GM12878 (cell line): ENCODE data around the gene NHERF1. TPM values are rescaled to one million over a fixed set of nuclear protein-coding genes. Genes with fewer than 3 reads are reported as not detected.
A peak's percentile ranks its signal among the peaks of the same experiment; 100 is the strongest.

Experiments
- FOXK2 ChIP-seq: fragments of 450-650 bp; IDR thresholded peaks from 2 replicates; pipeline ENCODE4 v1.6.1; 2017; ENCODE audit warnings: mild to moderate bottlenecking, moderate library complexity
- IRF4 ChIP-seq: IDR thresholded peaks from 2 replicates; pipeline ENCODE4 v1.6.1; 2011; ENCODE audit warnings: low read depth, low read length
- POLR2AphosphoS2 ChIP-seq: IDR thresholded peaks from 2 replicates; pipeline ENCODE4 v1.6.1; 2011; ENCODE audit warnings: low read depth, mild to moderate bottlenecking, low read length, improper control_type of control experiment, moderate library complexity
- YY1 ChIP-seq: IDR thresholded peaks from 2 replicates; pipeline ENCODE4 v1.6.1; 2011; ENCODE audit warnings: low read depth, mild to moderate bottlenecking, low read length
- polyA plus RNA-seq, 11 experiments: library from polyadenylated mRNA; depleted of rRNA in 4 of 11; unstranded in 6 of 11; stranded (reverse) in 5 of 11; fragments of >200 nt; fragmentation: Nextera tagmentation in 4 of 11; fragmentation: Illumina TruSeq in 1 of 11; extraction: Ambion mirVana in 4 of 11; extraction: Trizol in 1 of 11; gene quantifications; 1 replicate in 1 of 11; 2 replicates in 10 of 11; pipeline versions ENCODE4 v1.2.1 to v1.2.3, GENCODE V29; 2011 to 2016; ENCODE audit warnings: inconsistent platforms in 2 of 11, missing spikeins in 2 of 11, low read depth in 1 of 11
- total RNA-seq, 4 experiments: library from RNA; depleted of rRNA in 3 of 4; stranded (reverse); fragments of >200 nt in 3 of 4; fragmentation: Illumina TruSeq in 1 of 4; extraction: Trizol in 1 of 4; gene quantifications; 2 replicates each; pipeline versions ENCODE4 v1.2.1 to v1.2.3, GENCODE V29; 2013 to 2021
- TF ChIP-seq, protein P1 (sequence below), 3 experiments: IDR thresholded peaks in 2 of 3; conservative IDR thresholded peaks in 1 of 3; 2 replicates each; pipeline ENCODE4 v1.5.1; 2011; ENCODE audit warnings: low read depth in 3 of 3, low read length in 3 of 3, mild to moderate bottlenecking in 3 of 3, control low read depth in 2 of 3, moderate library complexity in 2 of 3, inconsistent platforms in 1 of 3, mixed read lengths in 1 of 3; ENCODE audit not compliant: control insufficient read depth in 2 of 3, insufficient read depth in 1 of 3; ENCODE audit errors: extremely low read depth in 1 of 3
- TF ChIP-seq, protein P2 (sequence below): fragments of 450-650 bp; IDR thresholded peaks from 2 replicates; pipeline ENCODE4 v1.6.1; 2017; ENCODE audit warnings: mild to moderate bottlenecking

Gene NHERF1
- total and polyA plus RNA-seq, 10 of the 15 experiments (the other 5 are each of a cell fraction or from before 2014, with no cell fraction given): 13.4 to 61.6 (median 39.0) TPM

DNA sequence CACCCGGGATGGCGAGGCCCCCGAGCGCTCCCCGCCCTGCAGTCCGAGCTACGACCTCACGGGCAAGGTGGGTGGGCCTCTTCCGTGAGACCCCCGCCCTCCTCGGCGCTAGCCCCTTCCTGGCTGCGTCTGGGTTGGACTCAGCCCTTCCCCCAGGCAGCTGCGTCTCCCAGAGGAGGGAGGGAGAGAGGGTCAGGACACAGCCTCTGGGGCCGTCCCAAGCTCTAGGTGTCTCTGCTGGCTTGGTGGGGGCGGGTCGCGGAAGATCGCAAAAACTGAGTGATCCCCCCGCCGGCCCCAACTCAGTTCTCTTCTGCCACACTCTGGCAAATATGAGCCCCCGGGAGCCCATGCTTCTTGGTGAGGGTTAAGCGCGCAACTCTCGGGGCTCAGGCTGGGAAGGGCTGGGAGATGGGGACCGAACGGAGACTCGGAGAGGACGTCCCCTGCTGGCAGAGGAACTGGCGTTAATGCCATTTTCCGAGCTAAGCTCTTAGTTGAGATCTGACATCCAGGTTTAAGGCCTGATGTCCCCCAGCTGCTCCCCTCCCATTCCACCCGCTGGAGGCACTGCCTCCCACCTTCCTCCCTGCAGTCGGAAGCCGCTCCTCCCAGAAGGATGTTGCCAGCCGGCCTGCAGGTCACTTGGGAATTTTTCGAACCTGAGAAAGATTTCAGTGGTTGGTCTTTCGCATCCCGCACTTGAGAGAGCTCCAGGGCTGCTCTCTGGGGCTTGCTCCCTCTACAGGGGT is 11.0 kb upstream of the NHERF1 start (continued):
- TF ChIP-seq, protein P1, sequence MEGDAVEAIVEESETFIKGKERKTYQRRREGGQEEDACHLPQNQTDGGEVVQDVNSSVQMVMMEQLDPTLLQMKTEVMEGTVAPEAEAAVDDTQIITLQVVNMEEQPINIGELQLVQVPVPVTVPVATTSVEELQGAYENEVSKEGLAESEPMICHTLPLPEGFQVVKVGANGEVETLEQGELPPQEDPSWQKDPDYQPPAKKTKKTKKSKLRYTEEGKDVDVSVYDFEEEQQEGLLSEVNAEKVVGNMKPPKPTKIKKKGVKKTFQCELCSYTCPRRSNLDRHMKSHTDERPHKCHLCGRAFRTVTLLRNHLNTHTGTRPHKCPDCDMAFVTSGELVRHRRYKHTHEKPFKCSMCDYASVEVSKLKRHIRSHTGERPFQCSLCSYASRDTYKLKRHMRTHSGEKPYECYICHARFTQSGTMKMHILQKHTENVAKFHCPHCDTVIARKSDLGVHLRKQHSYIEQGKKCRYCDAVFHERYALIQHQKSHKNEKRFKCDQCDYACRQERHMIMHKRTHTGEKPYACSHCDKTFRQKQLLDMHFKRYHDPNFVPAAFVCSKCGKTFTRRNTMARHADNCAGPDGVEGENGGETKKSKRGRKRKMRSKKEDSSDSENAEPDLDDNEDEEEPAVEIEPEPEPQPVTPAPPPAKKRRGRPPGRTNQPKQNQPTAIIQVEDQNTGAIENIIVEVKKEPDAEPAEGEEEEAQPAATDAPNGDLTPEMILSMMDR (IDR thresholded peaks at IDR 0.05 in 2 of 3, conservative IDR thresholded peaks at IDR 0.05 in 1 of 3; ENCODE audit: control insufficient read depth in 2 of 3, extremely low read depth in 1 of 3, insufficient read depth in 1 of 3, low read depth in 3 of 3, low read length in 3 of 3): peak; percentile 61 to 64 (median 63)
- TF ChIP-seq FOXK2: no peak
- 0 out of 2 replicates have a peak, but pooled peaks have one; percentile 22 for TF ChIP-seq POLR2AphosphoS2
- TF ChIP-seq, protein P2, sequence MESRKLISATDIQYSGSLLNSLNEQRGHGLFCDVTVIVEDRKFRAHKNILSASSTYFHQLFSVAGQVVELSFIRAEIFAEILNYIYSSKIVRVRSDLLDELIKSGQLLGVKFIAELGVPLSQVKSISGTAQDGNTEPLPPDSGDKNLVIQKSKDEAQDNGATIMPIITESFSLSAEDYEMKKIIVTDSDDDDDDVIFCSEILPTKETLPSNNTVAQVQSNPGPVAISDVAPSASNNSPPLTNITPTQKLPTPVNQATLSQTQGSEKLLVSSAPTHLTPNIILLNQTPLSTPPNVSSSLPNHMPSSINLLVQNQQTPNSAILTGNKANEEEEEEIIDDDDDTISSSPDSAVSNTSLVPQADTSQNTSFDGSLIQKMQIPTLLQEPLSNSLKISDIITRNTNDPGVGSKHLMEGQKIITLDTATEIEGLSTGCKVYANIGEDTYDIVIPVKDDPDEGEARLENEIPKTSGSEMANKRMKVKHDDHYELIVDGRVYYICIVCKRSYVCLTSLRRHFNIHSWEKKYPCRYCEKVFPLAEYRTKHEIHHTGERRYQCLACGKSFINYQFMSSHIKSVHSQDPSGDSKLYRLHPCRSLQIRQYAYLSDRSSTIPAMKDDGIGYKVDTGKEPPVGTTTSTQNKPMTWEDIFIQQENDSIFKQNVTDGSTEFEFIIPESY: no peak
- no peak for TF ChIP-seq IRF4
- TF ChIP-seq YY1: 0 out of 2 replicates have a peak, but pooled peaks have one; percentile 20
